ENCODE measurements around the gene MYBL2.

GRCh38 chr20:43736588-43737158 lies 69.8 kb downstream of the MYBL2 start:
- TF ChIP-seq, protein P1, sequence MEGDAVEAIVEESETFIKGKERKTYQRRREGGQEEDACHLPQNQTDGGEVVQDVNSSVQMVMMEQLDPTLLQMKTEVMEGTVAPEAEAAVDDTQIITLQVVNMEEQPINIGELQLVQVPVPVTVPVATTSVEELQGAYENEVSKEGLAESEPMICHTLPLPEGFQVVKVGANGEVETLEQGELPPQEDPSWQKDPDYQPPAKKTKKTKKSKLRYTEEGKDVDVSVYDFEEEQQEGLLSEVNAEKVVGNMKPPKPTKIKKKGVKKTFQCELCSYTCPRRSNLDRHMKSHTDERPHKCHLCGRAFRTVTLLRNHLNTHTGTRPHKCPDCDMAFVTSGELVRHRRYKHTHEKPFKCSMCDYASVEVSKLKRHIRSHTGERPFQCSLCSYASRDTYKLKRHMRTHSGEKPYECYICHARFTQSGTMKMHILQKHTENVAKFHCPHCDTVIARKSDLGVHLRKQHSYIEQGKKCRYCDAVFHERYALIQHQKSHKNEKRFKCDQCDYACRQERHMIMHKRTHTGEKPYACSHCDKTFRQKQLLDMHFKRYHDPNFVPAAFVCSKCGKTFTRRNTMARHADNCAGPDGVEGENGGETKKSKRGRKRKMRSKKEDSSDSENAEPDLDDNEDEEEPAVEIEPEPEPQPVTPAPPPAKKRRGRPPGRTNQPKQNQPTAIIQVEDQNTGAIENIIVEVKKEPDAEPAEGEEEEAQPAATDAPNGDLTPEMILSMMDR (IDR thresholded peaks at IDR 0.05) = no peak
- TF ChIP-seq POLR2AphosphoS5 (IDR thresholded peaks at IDR 0.05; ENCODE audit: low read depth, low read length) (no peak), TCF7L2 (IDR thresholded peaks at IDR 0.05; ENCODE audit: low read depth, low read length) (no peak)
